Right lobe of liver (tissue), 6 donors: ENCODE measurements around the gene SCN8A. TPM values are rescaled to one million over a fixed set of nuclear protein-coding genes. Genes with fewer than 3 reads are reported as not detected.

Experiments
- ATAC-seq, 4 donors: fragments of 200-7000 bp; cut with Tn5 transposase; one replicate each; pipeline ENCODE4 v1.9.1; 2020; ENCODE audit warnings: mild to moderate bottlenecking in 4 of 4, moderate library complexity in 4 of 4
- DNase-seq, 3 donors: peaks; one replicate each; pipeline ENCODE4 v3.0.0-alpha.2; 2020
- H3K27ac ChIP-seq, 3 donors: fragments of 200-600 bp; one replicate each; pipeline ENCODE4 v1.8.0; 2022
- H3K27me3 ChIP-seq, 2 donors: fragments of 200-600 bp; one replicate each; pipeline ENCODE4 v1.8.0; 2022
- H3K36me3 ChIP-seq, 4 donors: fragments of 200-600 bp; sonication (generic) in 1 of 4; one replicate each; pipeline versions ENCODE4 v1.5.1 to v1.8.0; 2017 to 2022; ENCODE audit warnings: control low read depth in 1 of 4
- H3K4me1 ChIP-seq, 4 donors: fragments of 200-600 bp; sonication (generic) in 1 of 4; one replicate each; pipeline versions ENCODE4 v1.5.1 to v1.8.0; 2017 to 2022; ENCODE audit warnings: control low read depth in 1 of 4
- H3K4me3 ChIP-seq, 3 donors: fragments of 200-600 bp; one replicate each; pipeline ENCODE4 v1.8.0; 2022
- H3K9me3 ChIP-seq, 4 donors: fragments of 200-600 bp; sonication (generic) in 1 of 4; one replicate each; pipeline versions ENCODE4 v1.5.1 to v1.8.0; 2017 to 2022; ENCODE audit warnings: control low read depth in 1 of 4
- POLR2A ChIP-seq: fragments of 450-650 bp; IDR thresholded peaks from one replicate; pipeline ENCODE4 v1.6.1; 2017; ENCODE audit warnings: antibody characterized with exemption, mild to moderate bottlenecking
- WGBS: methylation state at CpG from one replicate; pipeline ENCODE4 v1.1.6; 2018; ENCODE audit warnings: low coverage, low lambda C conversion rate; ENCODE audit not compliant: insufficient coverage; ENCODE audit errors: missing lambda C conversion rate; 5-methylcytosine and 5-hydroxymethylcytosine counted together
- intact Hi-C, 2 donors: fragments of 100-400 bp; cut with DNase I; formaldehyde crosslinking; loops; one replicate each; pipeline versions ENCODE4 v1.11.2 to v1.14.1; 2022
- total RNA-seq, 6 experiments: library from RNA; depleted of rRNA in 2 of 6; stranded (reverse); fragments of >200 nt in 2 of 6; fragmentation: NEBNext Ultra II Directional in 3 of 6; extraction: Animal tissue kit (Norgen Biotek cat#: 25700) in 3 of 6; gene quantifications; one replicate each; pipeline versions ENCODE4 v1.1.0 to v1.2.4, GENCODE V29; 2016 to 2023
- TF ChIP-seq, protein P1 (sequence below), 4 donors: fragments of 200-600 bp in 3 of 4; fragments of 450-650 bp in 1 of 4; IDR thresholded peaks; one replicate each; pipeline versions ENCODE4 v1.5.1 to v1.8.0; 2016 to 2022; ENCODE audit warnings: antibody characterized with exemption in 4 of 4, mild to moderate bottlenecking in 2 of 4
- donor health status: DM: no; HTN: yes; CAD: no.
- donor health status: DM: no; HTN: no; CAD: no.
- donor health status: DM: no; HTN: no; CAD: no.
- donor health status: DM: no; HTN: yes; CAD: no.
- donor health status: DM: no; HTN: yes; CAD: no.

Gene SCN8A
- total RNA-seq, 6 experiments from 2014 or later, result 1.7 to 5.6 (median 3.7) TPM

DNA sequence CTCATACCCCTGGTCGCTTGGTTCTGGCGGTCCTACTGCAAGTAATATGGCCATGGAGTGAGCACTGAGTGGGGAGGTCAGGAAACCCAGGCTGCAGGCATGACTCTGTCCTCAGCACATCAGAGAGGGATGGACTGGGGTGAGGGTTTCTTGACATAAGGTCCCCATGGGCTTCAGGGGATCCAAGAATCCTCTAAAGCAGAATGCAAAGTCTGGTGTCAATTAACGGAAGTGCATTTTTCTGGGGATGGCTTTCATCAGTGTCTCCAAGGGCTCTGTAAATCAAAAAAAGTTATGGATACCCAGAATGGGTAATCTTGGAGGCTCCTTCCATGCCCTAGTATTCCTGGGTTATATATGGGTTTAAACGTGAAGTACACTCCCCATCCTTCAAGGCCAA, 253.8 kb downstream of the SCN8A start:
- TF ChIP-seq, protein P1, sequence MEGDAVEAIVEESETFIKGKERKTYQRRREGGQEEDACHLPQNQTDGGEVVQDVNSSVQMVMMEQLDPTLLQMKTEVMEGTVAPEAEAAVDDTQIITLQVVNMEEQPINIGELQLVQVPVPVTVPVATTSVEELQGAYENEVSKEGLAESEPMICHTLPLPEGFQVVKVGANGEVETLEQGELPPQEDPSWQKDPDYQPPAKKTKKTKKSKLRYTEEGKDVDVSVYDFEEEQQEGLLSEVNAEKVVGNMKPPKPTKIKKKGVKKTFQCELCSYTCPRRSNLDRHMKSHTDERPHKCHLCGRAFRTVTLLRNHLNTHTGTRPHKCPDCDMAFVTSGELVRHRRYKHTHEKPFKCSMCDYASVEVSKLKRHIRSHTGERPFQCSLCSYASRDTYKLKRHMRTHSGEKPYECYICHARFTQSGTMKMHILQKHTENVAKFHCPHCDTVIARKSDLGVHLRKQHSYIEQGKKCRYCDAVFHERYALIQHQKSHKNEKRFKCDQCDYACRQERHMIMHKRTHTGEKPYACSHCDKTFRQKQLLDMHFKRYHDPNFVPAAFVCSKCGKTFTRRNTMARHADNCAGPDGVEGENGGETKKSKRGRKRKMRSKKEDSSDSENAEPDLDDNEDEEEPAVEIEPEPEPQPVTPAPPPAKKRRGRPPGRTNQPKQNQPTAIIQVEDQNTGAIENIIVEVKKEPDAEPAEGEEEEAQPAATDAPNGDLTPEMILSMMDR (IDR thresholded peaks at IDR 0.05), result no peak
- TF ChIP-seq POLR2A, result no peak
- 73% methylated on average over 2 of the region's 4 CpGs for WGBS
- H3K27ac ChIP-seq, result no peak overlapping the region
- DNase-seq (no peak), ATAC-seq (no peak)
- H3K4me3 ChIP-seq, result no peak overlapping the region
- H3K4me1 ChIP-seq, result peaks cover 0 to 11% (median 5%) of the 10 kb centered on the region in 4 donors
- H3K36me3 ChIP-seq, result no peaks in the 10 kb centered on the region
- H3K9me3 ChIP-seq, result no peaks in the 10 kb centered on the region
- intact Hi-C loops, result no loop called here
- peaks cover 0 to 10% of the 10 kb centered on the region in 2 donors for H3K27me3 ChIP-seq

DNA sequence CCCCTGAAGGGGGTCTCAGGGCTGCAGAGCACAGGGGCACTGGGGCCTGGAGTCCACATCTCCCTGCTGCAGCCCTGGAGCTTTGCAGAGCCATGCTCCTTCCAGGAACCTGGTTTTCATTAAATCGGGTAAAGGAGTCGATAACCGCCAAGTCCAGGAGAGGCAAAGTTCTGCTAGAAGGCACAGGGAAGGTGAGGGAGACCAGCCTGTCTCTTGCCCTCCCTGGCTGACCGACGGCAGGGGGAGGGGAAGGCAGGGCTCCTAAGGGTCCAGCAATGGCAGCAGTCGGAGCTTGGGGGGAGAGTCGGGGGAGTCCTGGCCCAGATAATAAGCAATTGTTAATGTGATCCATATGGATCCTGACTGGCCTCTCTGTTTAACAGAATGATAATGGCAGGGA, 254.4 kb downstream of the SCN8A start:
- 84% methylated on average over 5 of the region's 7 CpGs for WGBS
- TF ChIP-seq, protein P1 (IDR thresholded peaks at IDR 0.05), result no peak
- TF ChIP-seq POLR2A, result no peak
- no peak overlapping the region for H3K27ac ChIP-seq
- peaks cover 0 to 11% (median 5%) of the 10 kb centered on the region in 4 donors for H3K4me1 ChIP-seq
- ATAC-seq (no peak), DNase-seq (no peak)
- H3K4me3 ChIP-seq, result no peak overlapping the region
- no peaks in the 10 kb centered on the region for H3K36me3 ChIP-seq
- intact Hi-C loops, result no loop called here
- no peaks in the 10 kb centered on the region for H3K9me3 ChIP-seq
- H3K27me3 ChIP-seq, result peaks cover 0 to 10% of the 10 kb centered on the region in 2 donors

DNA sequence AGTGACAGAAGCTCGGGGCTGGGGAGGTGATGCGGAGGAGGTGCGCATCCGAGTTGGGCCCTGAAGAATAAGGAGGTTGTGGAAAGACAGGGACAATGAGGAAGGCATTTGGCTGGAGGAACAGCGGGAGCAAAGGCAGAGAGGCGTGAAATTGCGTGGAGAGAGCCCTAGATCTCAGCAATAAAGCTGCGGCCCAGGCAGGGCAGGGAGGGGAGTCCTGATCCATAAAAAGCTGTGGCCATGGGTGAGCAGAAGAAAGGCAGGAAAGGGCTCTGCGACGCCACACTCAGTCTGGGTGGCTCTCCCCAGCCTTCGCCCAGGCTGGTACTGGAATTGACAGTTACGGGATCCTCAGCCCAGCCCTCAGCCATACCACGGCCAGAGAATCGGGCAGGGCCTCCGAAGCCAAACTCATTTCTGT, 255.2 kb downstream of the SCN8A start:
- Histone ChIP-seq H3K27ac (no peak overlapping the region), H3K27me3 (peaks cover 0 to 10% of the 10 kb centered on the region in 2 donors), H3K9me3 (no peaks in the 10 kb centered on the region), H3K4me3 (no peak overlapping the region), H3K36me3 (no peaks in the 10 kb centered on the region), H3K4me1 (peaks cover 0 to 11% (median 5%) of the 10 kb centered on the region in 4 donors)
- WGBS, result 86% methylated on average over 8 of the region's 15 CpGs
- TF ChIP-seq POLR2A, result no peak
- TF ChIP-seq, protein P1 (IDR thresholded peaks at IDR 0.05), result no peak
- intact Hi-C loops, result no loop called here
- DNase-seq (no peak), ATAC-seq (no peak)

DNA sequence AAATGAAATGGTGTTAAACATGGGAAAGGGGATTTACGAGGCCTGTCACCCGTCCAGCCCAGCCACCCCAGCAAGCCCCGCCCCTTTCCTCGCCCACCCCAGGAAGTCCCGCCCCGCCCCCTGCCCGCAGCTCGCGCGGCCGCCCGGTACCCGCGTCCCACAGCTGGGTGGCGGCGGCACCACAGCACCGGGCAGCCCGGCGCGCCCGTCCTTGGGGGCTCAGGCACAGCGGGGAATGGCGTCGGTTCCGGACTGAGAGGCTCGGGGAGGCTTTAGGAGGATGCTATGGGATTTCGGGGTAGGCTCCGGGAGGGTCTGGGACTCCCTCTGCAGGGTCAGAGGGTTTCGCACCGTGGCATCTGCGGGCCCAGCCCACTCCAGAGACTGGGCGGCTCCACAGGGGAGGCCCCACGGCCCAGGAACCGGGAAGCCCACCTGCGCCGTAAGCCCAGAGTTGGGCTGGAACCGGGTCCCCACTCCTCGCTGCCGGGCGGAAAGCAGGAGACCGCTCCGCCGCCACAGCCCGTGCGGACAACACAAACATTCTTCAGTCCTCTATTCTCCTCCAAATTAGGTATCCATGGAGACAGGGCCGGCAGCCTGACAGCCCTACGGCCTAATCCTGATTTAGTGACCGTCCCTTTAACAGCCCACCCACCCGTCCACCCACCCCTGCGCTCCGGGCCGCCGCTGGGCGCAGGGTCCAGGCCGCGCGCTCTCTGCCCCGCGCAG, 256.0 kb downstream of the SCN8A start:
- DNase-seq, result peak in 1 of 3 donors; percentile 63
- Histone ChIP-seq H3K27me3 (peaks cover 0 to 10% of the 10 kb centered on the region in 2 donors), H3K4me1 (peaks cover 0 to 11% (median 5%) of the 10 kb centered on the region in 4 donors), H3K36me3 (no peaks in the 10 kb centered on the region), H3K27ac (peak overlapping the region in 1 of 3 donors; percentile 54), H3K9me3 (no peaks in the 10 kb centered on the region), H3K4me3 (peak overlapping the region; percentile 29 to 60 (median 52))
- intact Hi-C loops, result no loop called here
- peak; percentile 17 to 26 (median 22) for ATAC-seq
- TF ChIP-seq, protein P1 (IDR thresholded peaks at IDR 0.05), result no peak
- TF ChIP-seq POLR2A, result no peak
- 0% methylated on average over 3 of the region's 59 CpGs for WGBS
